ENCODE measurements around the gene CAPSL. TPM values are rescaled to one million over a fixed set of nuclear protein-coding genes. Genes with fewer than 3 reads are reported as not detected.
"Not testable (repeated sequence)": the region's sequence is repeated elsewhere in the genome, so short reads cannot be mapped to it uniquely, and the experiment has no call there.

Gene CAPSL
- total RNA-seq, 6 experiments from 2014 or later = 0.19 to 0.52 (median 0.35) TPM; not detected in 1

DNA sequence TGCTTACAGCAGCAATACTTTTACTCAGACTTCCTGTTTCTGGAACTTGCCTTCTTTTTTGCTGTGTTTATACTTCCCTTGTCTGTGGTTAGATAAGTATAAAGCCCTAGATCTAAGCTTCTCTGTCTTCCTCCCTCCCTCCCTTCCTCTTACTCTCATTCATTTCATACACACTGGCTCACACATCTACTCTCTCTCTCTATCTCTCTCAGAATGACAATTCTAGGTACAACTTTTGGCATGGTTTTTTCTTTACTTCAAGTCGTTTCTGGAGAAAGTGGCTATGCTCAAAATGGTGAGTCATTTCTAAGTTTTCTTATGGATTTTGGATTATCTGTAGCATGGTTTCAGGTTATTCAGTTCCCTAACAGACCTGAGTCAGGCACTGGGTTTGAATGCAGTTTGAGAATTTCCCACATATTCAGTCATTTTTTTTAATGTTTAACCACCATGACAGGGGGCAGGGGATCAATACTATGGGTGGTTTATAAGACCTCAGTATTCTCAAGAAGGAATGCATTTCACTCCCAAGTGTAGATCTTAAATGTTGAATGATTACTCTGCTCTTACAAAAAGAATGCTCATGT, 81.6 kb downstream of the CAPSL start, which contains the start of gene IL7R:
Gene IL7R, plus strand, starts transcription at position 127 of the 587 bp plus-strand sequence. Its CDS starts 87 bp downstream, at position 214.
- Mint-ChIP-seq H3K27me3 (ENCODE audit: insufficient read depth) (peaks cover 2% of the 10 kb centered on the region; the same call in 1 of the 2 replicates), H3K36me3 (ENCODE audit: low read depth) (peaks cover 21% of the 10 kb centered on the region), H3K4me1 (ENCODE audit: low read depth) (peaks cover 100% of the 10 kb centered on the region), H3K4me3 (peak within 1 kb of the TSS; percentile 83), H3K27ac (peak within 1 kb of the TSS; percentile 84), H3K9me3 (no peaks in the 10 kb centered on the region)
- peak; percentile 33 for DNase-seq
- TF ChIP-seq, protein P1, sequence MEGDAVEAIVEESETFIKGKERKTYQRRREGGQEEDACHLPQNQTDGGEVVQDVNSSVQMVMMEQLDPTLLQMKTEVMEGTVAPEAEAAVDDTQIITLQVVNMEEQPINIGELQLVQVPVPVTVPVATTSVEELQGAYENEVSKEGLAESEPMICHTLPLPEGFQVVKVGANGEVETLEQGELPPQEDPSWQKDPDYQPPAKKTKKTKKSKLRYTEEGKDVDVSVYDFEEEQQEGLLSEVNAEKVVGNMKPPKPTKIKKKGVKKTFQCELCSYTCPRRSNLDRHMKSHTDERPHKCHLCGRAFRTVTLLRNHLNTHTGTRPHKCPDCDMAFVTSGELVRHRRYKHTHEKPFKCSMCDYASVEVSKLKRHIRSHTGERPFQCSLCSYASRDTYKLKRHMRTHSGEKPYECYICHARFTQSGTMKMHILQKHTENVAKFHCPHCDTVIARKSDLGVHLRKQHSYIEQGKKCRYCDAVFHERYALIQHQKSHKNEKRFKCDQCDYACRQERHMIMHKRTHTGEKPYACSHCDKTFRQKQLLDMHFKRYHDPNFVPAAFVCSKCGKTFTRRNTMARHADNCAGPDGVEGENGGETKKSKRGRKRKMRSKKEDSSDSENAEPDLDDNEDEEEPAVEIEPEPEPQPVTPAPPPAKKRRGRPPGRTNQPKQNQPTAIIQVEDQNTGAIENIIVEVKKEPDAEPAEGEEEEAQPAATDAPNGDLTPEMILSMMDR (IDR thresholded peaks at IDR 0.05) = no peak

DNA sequence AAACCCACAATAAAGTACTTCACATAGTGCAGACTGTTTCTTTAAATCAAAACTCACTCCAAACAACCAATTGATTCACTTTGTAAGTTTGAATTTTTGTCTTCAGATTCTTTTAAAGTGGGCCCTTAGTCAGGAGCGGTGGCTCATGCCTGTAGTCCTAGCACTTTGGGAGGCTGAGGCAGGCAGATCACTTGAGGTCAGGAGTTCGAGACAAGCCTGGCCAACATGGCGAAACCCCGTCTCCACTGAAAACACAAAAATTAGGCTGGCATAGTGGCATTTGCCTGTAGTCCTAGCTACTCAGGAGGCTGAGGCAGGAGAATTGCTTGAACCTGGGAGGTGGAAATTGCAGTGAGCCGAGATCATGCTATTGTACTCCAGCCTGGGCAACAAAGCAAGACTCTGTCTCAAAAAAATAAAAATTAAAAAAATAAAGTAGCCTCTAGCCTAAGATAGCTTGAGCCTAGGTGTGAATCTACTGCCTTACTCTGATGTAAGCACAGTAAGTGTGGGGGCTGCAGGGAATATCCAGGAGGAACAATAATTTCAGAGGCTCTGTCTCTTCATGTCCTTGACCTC, 82.1 kb downstream of the CAPSL start:
- not testable (repeated sequence) for H3K27me3 Mint-ChIP-seq (ENCODE audit: insufficient read depth); DNase-seq; H3K9me3 Mint-ChIP-seq
- Mint-ChIP-seq H3K36me3 (ENCODE audit: low read depth) (peaks cover 15% of the 10 kb centered on the region), H3K4me1 (ENCODE audit: low read depth) (peaks cover 100% of the 10 kb centered on the region), H3K4me3 (peak overlapping the region; percentile 83), H3K27ac (peak overlapping the region; percentile 84)

DNA sequence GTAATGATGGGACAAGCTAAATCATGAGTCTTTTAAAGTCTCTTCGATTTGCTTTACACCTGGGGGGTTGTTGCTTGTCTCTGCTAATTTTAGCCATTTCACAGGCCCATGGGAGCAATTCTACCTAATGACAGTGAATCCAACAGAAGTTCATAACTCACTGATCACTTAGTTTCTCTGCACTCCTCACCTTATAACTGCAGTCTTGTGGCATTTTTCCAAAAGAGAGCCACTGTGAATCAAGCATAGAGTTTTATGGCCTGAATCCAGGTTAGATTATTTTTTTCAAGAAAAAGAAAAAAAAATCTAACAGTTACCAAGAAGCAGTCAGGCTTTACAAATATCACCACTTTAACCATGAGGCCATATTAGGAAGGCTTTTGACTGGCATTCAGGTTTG, 83.2 kb downstream of the CAPSL start:
- no peak overlapping the region for H3K27ac Mint-ChIP-seq
- no peak overlapping the region for H3K4me3 Mint-ChIP-seq
- peaks cover 97% of the 10 kb centered on the region for H3K4me1 Mint-ChIP-seq (ENCODE audit: low read depth)
- peaks cover 2% of the 10 kb centered on the region for H3K27me3 Mint-ChIP-seq (ENCODE audit: insufficient read depth)
- no peaks in the 10 kb centered on the region for H3K9me3 Mint-ChIP-seq
- TF ChIP-seq, protein P1 (IDR thresholded peaks at IDR 0.05) = no peak
- H3K36me3 Mint-ChIP-seq (ENCODE audit: low read depth) = peaks cover 6% of the 10 kb centered on the region
- no peak for DNase-seq

Other genes starting within 250 kb of the CAPSL start
- gene IL7R, start 81.7 kb downstream of the CAPSL start, total RNA-seq (2021; fragmentation: NEBNext Ultra II Directional; extraction: Animal tissue kit (Norgen Biotek cat#: 25700)) = 10 to 100 TPM; 37.2 to 63.2 (median 45.2) TPM
- not detected for gene UGT3A1, start 52.8 kb upstream of the CAPSL start, total RNA-seq (2021; fragmentation: NEBNext Ultra II Directional; extraction: Animal tissue kit (Norgen Biotek cat#: 25700))
- not detected for gene UGT3A2, start 128.3 kb upstream of the CAPSL start, total RNA-seq (2021; fragmentation: NEBNext Ultra II Directional; extraction: Animal tissue kit (Norgen Biotek cat#: 25700))
- gene LMBRD2, start 213.3 kb upstream of the CAPSL start, total RNA-seq (2021; fragmentation: NEBNext Ultra II Directional; extraction: Animal tissue kit (Norgen Biotek cat#: 25700)) = 10 to 100 TPM in 5 of 6 experiments, 1 to 10 TPM in 1; 9.7 to 15.7 (median 12.7) TPM
- 10 to 100 TPM; 58.4 to 71.6 (median 67.9) TPM for gene SKP2, start 213.5 kb upstream of the CAPSL start, total RNA-seq (2021; fragmentation: NEBNext Ultra II Directional; extraction: Animal tissue kit (Norgen Biotek cat#: 25700))